CD4-positive, alpha-beta T cell (primary cell): ENCODE data around the gene LSM14A. TPM values are rescaled to one million over a fixed set of nuclear protein-coding genes. Genes with fewer than 3 reads are reported as not detected.
A peak's percentile ranks its signal among the peaks of the same experiment; 100 is the strongest.
"Not testable (repeated sequence)": the region's sequence is repeated elsewhere in the genome, so short reads cannot be mapped to it uniquely, and the experiment has no call there.

ENCODE experiments used
- ATAC-seq: fragments of 200-7000 bp; cut with Tn5 transposase; one replicate; pipeline ENCODE4 v1.10.0; 2022; ENCODE audit warnings: mild to moderate bottlenecking; ENCODE audit not compliant: poor library complexity
- CTCF ChIA-PET: fragments of 350-600 bp; sonication (Branson Sonifier 250); formaldehyde crosslinking; loops from one replicate; lab custom pipeline; 2021; ENCODE audit warnings: antibody characterized with exemption, inconsistent platforms; lab: Charles Lee
- POLR2A ChIA-PET: fragments of 350-600 bp; sonication (Branson Sonifier 250); formaldehyde crosslinking; loops from one replicate; lab custom pipeline; 2021; ENCODE audit warnings: antibody characterized with exemption, inconsistent platforms; lab: Charles Lee
- DNase-seq, 14 experiments: peaks; one replicate each; pipeline ENCODE4 v3.0.0-alpha.2; 2013 to 2020; ENCODE audit warnings: mixed read lengths in 2 of 14
- H3K27ac ChIP-seq, 2 donors: one replicate each; pipeline versions ENCODE4 v1.5.1 to v1.7.0; 2013; ENCODE audit warnings: low read length in 2 of 2, low read depth in 1 of 2, mild to moderate bottlenecking in 1 of 2
- H3K27me3 ChIP-seq, 2 experiments: 1 replicate in 1 of 2; 2 replicates in 1 of 2; pipeline versions ENCODE4 v1.6.1 to v1.7.0; 2013; ENCODE audit warnings: low read length in 2 of 2, control low read depth in 1 of 2, mild to moderate bottlenecking in 1 of 2, moderate library complexity in 1 of 2; ENCODE audit not compliant: insufficient read depth in 2 of 2, control insufficient read depth in 1 of 2
- H3K36me3 ChIP-seq: one replicate; pipeline ENCODE4 v1.6.1; 2013; ENCODE audit warnings: low read length, control low read depth; ENCODE audit not compliant: insufficient read depth
- H3K4me1 ChIP-seq: one replicate; pipeline ENCODE4 v1.6.1; 2013; ENCODE audit warnings: low read length, control low read depth; ENCODE audit not compliant: insufficient read depth
- H3K4me3 ChIP-seq: one replicate; pipeline ENCODE4 v1.5.1; 2013; ENCODE audit warnings: mild to moderate bottlenecking, low read length, moderate library complexity
- H3K9me3 ChIP-seq, 2 experiments: 1 replicate in 1 of 2; 2 replicates in 1 of 2; pipeline versions ENCODE4 v1.6.1 to v1.7.0; 2013; ENCODE audit warnings: low read length in 2 of 2, mild to moderate bottlenecking in 2 of 2, control low read depth in 1 of 2, moderate library complexity in 1 of 2; ENCODE audit not compliant: control insufficient read depth in 1 of 2, insufficient read depth in 1 of 2
- H3K27ac Mint-ChIP-seq: one replicate; pipeline ENCODE4 v1.8.0; 2020; ENCODE audit warnings: mixed read lengths
- H3K27me3 Mint-ChIP-seq: one replicate; pipeline ENCODE4 v1.8.0; 2021; ENCODE audit warnings: mixed read lengths
- H3K36me3 Mint-ChIP-seq: one replicate; pipeline ENCODE4 v1.8.0; 2021; ENCODE audit warnings: low read depth, mixed read lengths
- H3K4me1 Mint-ChIP-seq: one replicate; pipeline ENCODE4 v1.8.0; 2021; ENCODE audit warnings: low read depth, mixed read lengths
- H3K4me3 Mint-ChIP-seq: one replicate; pipeline ENCODE4 v1.8.0; 2020; ENCODE audit warnings: mild to moderate bottlenecking, mixed read lengths
- H3K9me3 Mint-ChIP-seq: one replicate; pipeline ENCODE4 v1.8.0; 2020; ENCODE audit warnings: mixed read lengths
- intact Hi-C, 2 experiments: fragments of 100-400 bp; cut with DNase I in 1 of 2; cut with micrococcal nuclease in 1 of 2; formaldehyde crosslinking; loops; one replicate each; pipeline versions ENCODE4 v1.15.1 to v1.9.0; 2023 to 2025; cut with DNase I, micrococcal nuclease
- total RNA-seq, 174 experiments: library from RNA in 2 of 174; stranded (reverse) in 2 of 174; gene quantifications; one replicate each; pipeline ENCODE4 v1.2.3 and lab custom pipeline; 2021 to 2026
- TF ChIP-seq, protein P1 (sequence below): fragments of 200-600 bp; IDR thresholded peaks from one replicate; pipeline ENCODE4 v1.8.0; 2022; ENCODE audit warnings: antibody characterized with exemption, mild to moderate bottlenecking

Gene LSM14A
- total RNA-seq, 2 experiments from 2014 or later, result 210 to 217 TPM

DNA sequence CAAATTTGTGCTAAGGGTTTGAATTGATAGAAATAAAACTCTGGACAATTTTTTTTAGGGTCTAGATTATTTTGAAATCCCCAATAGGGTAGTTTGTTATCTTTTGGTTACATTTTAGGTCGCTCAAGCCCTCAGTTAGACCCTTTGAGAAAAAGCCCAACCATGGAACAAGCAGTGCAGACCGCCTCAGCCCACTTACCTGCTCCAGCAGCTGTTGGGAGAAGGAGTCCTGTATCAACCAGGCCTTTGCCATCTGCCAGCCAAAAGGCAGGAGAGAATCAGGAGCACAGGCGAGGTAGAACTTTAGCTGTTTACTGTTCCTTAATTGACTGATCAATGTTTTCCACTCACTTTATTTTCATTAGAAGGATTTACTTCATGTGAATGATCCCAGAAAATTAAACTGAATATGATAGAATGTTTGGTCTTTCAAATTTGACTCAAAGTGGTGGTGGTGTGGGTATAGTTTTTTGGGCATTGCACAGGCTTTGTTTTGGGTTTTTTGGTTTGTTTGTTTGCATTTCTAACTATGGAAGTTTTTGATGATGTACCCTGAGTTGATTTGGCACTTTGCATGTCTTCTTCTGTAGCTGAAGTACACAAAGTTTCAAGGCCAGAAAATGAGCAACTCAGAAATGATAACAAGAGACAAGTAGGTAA, 42.8 kb downstream of the LSM14A start:
- no peak overlapping the region for H3K27ac ChIP-seq
- Mint-ChIP-seq H3K4me1 (peaks cover 44% of the 10 kb centered on the region), H3K27me3 (no peaks in the 10 kb centered on the region), H3K9me3 (no peaks in the 10 kb centered on the region), H3K27ac (peak overlapping the region; percentile 71), H3K4me3 (no peak overlapping the region), H3K36me3 (peaks cover 72% of the 10 kb centered on the region)
- H3K9me3 ChIP-seq, result no peaks in the 10 kb centered on the region
- H3K4me3 ChIP-seq, result no peak overlapping the region
- ATAC-seq (no peak), DNase-seq (no peak)
- ChIA-PET CTCF (interaction anchor here (0.7 kb wide), 1 partner anchor 31 kb away, joined by 3 read pairs; no protein-coding TSS in a partner anchor), POLR2A (no interaction called here)
- TF ChIP-seq, protein P1, sequence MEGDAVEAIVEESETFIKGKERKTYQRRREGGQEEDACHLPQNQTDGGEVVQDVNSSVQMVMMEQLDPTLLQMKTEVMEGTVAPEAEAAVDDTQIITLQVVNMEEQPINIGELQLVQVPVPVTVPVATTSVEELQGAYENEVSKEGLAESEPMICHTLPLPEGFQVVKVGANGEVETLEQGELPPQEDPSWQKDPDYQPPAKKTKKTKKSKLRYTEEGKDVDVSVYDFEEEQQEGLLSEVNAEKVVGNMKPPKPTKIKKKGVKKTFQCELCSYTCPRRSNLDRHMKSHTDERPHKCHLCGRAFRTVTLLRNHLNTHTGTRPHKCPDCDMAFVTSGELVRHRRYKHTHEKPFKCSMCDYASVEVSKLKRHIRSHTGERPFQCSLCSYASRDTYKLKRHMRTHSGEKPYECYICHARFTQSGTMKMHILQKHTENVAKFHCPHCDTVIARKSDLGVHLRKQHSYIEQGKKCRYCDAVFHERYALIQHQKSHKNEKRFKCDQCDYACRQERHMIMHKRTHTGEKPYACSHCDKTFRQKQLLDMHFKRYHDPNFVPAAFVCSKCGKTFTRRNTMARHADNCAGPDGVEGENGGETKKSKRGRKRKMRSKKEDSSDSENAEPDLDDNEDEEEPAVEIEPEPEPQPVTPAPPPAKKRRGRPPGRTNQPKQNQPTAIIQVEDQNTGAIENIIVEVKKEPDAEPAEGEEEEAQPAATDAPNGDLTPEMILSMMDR, result no peak
- H3K36me3 ChIP-seq, result peaks cover 70% of the 10 kb centered on the region
- peaks cover 31% of the 10 kb centered on the region for H3K4me1 ChIP-seq
- no peaks in the 10 kb centered on the region for H3K27me3 ChIP-seq
- intact Hi-C loops, result loop anchor here (5.0 kb wide), 5 partner anchors 37 to 102 kb away; partner anchors contain the start of gene GARRE1 (in 1 of the 2)

DNA sequence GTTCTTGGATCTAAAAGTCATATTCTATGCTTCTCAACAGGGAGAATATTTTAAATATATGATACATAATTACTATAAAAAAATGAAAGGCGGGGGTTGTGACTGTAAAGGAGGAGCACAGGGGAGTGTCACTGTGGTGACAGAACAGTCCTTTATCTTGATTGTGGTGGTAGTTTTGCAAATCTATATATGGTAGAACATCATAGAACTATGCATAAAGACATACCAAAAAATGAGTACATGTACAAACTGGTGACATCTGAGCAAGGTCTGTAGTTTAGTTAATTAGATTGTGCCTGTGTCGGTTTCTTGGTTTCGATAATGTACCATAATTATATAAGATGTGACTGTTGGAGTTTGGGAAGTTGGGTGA, 43.3 kb downstream of the LSM14A start:
- H3K4me3 Mint-ChIP-seq, result peak overlapping the region; percentile 63
- H3K9me3 ChIP-seq, result no peaks in the 10 kb centered on the region
- ChIA-PET CTCF (no interaction called here), POLR2A (no interaction called here)
- no peaks in the 10 kb centered on the region for H3K9me3 Mint-ChIP-seq
- ATAC-seq, result peak; percentile 18
- no peak overlapping the region for H3K27ac ChIP-seq
- no peak overlapping the region for H3K4me3 ChIP-seq
- peak overlapping the region; percentile 71 for H3K27ac Mint-ChIP-seq
- DNase-seq, result peak in 1 of 14 experiments; percentile 15
- H3K36me3 Mint-ChIP-seq, result peaks cover 74% of the 10 kb centered on the region
- H3K4me1 ChIP-seq, result peaks cover 34% of the 10 kb centered on the region
- peaks cover 49% of the 10 kb centered on the region for H3K4me1 Mint-ChIP-seq
- intact Hi-C loops, result loop anchor here (5.0 kb wide), 5 partner anchors 37 to 102 kb away; partner anchors contain the start of gene GARRE1 (in 1 of the 2)
- TF ChIP-seq, protein P1, result no peak
- H3K27me3 Mint-ChIP-seq, result no peaks in the 10 kb centered on the region
- H3K36me3 ChIP-seq, result peaks cover 70% of the 10 kb centered on the region
- no peaks in the 10 kb centered on the region for H3K27me3 ChIP-seq

DNA sequence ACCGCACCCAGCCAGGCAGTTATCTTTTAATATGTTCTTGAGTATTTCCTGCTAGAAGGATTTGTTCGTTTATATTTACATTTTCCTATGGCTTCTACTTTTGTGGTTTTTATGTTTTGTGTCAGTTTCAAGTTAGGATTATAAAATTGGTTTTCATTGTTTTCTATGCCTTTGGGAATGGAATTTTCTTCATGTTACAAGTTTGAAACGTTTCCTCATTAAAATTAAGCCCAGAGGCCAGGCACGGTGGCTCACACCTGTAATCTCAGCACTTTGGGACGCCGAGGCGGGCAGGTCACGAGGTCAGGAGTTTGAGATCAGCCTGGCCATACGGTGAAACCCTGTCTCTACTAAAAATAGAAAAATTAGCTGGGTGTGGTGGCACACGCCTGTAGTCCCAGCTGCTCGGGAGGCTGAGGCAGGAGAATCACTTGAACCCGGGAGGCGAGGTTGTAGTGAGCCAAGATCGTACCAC, 44.5 kb downstream of the LSM14A start:
- not testable (repeated sequence) for H3K9me3 Mint-ChIP-seq, ATAC-seq, DNase-seq, H3K9me3 ChIP-seq, H3K27ac ChIP-seq, H3K27me3 ChIP-seq, H3K27me3 Mint-ChIP-seq, H3K4me3 ChIP-seq, H3K4me3 Mint-ChIP-seq
- H3K4me1 Mint-ChIP-seq, result peaks cover 51% of the 10 kb centered on the region
- CTCF ChIA-PET, result interaction anchor here (0.7 kb wide), 1 partner anchor 801 kb away, joined by 3 read pairs; no protein-coding TSS in a partner anchor
- H3K36me3 Mint-ChIP-seq, result peaks cover 77% of the 10 kb centered on the region
- Histone ChIP-seq H3K36me3 (peaks cover 70% of the 10 kb centered on the region), H3K4me1 (peaks cover 37% of the 10 kb centered on the region)
- POLR2A ChIA-PET, result interaction anchor here (0.7 to 1.4 kb wide), 2 partner anchors 44 to 49 kb away, joined by 4 to 11 read pairs; partner anchors contain the start of gene LSM14A
- intact Hi-C loops, result loop anchor here (5.0 kb wide), 5 partner anchors 36 to 101 kb away; partner anchors contain the start of gene GARRE1 (in 1 of the 2)
- peak overlapping the region; percentile 63 for H3K27ac Mint-ChIP-seq
